HL-60 (cell line): ENCODE data around the gene PLAAT2.
"Not testable (repeated sequence)": the region's sequence is repeated elsewhere in the genome, so short reads cannot be mapped to it uniquely, and the experiment has no call there.

Experiments used
- DNase-seq, 2 experiments: peaks; one replicate each; pipeline ENCODE4 v3.0.0-alpha.2; 2010 to 2020; ENCODE audit warnings: low read depth in 1 of 2, low spot score in 1 of 2
- H3K27ac ChIP-seq: fragments of 250-450 bp; sonication (Bioruptor Pico); replicated peaks from 2 replicates; pipeline ENCODE4 v1.5.1; 2020; ENCODE audit warnings: mild to moderate bottlenecking, moderate library complexity
- H3K27me3 ChIP-seq: fragments of 250-450 bp; sonication (Bioruptor Pico); 2 replicates; pipeline ENCODE4 v1.5.1; 2021; ENCODE audit warnings: mild to moderate bottlenecking, moderate library complexity; ENCODE audit not compliant: insufficient read depth, poor library complexity, severe bottlenecking
- H3K4me3 ChIP-seq: replicated peaks from 2 replicates; pipeline ENCODE4 v1.5.1; 2011; ENCODE audit warnings: mild to moderate bottlenecking, control low read depth, low read length; ENCODE audit not compliant: insufficient read depth
- CTCF ChIP-seq: IDR thresholded peaks from one replicate; pipeline ENCODE4 v1.5.1; 2011; ENCODE audit warnings: low read length, control low read depth, inconsistent platforms; ENCODE audit not compliant: insufficient read depth
- GABPA ChIP-seq: IDR thresholded peaks from 2 replicates; pipeline ENCODE4 v1.6.1; 2012; ENCODE audit warnings: low read depth
- POLR2AphosphoS5 ChIP-seq: IDR thresholded peaks from 2 replicates; pipeline ENCODE4 v1.6.1; 2012; ENCODE audit warnings: low read depth
- REST ChIP-seq: IDR thresholded peaks from 2 replicates; pipeline ENCODE4 v1.6.1; 2012; ENCODE audit warnings: low read depth; ENCODE audit not compliant: insufficient replicate concordance
- SPI1 ChIP-seq: IDR thresholded peaks from 2 replicates; pipeline ENCODE4 v1.6.1; 2012; ENCODE audit warnings: low read depth, mild to moderate bottlenecking, borderline replicate concordance

The PLAAT2 gene

GRCh38 chr11:63530021-63530420 is 33.2 kb downstream of the PLAAT2 start:
- TF ChIP-seq CTCF (no peak), POLR2AphosphoS5 (no peak), GABPA (no peak), REST (no peak), SPI1 (no peak)
- Histone ChIP-seq H3K4me3 (no peak overlapping the region), H3K27ac (no peak overlapping the region), H3K27me3 (no peaks in the 10 kb centered on the region)
- no peak for DNase-seq

- not testable (repeated sequence) for DNase-seq, H3K27ac ChIP-seq, H3K4me3 ChIP-seq, H3K27me3 ChIP-seq
These were observed 33.8 kb downstream of the PLAAT2 start for GRCh38 chr11:63529373-63529772.

- H3K27ac ChIP-seq, H3K4me3 ChIP-seq, DNase-seq, H3K27me3 ChIP-seq: not testable (repeated sequence)
These were observed 34.4 kb downstream of the PLAAT2 start for GRCh38 chr11:63528729-63529278.

GRCh38 chr11:63528156-63528555 is 35.0 kb downstream of the PLAAT2 start:
- H3K27me3 ChIP-seq, H3K27ac ChIP-seq, H3K4me3 ChIP-seq, DNase-seq: not testable (repeated sequence)

- Histone ChIP-seq H3K27me3 (no peaks in the 10 kb centered on the region), H3K4me3 (no peak overlapping the region), H3K27ac (no peak overlapping the region)
- DNase-seq, result no peak
- TF ChIP-seq REST (no peak), GABPA (no peak), CTCF (no peak), SPI1 (no peak), POLR2AphosphoS5 (no peak)
These were observed 35.5 kb downstream of the PLAAT2 start for GRCh38 chr11:63527667-63528066.
